Testis (tissue), 3 donors: ENCODE results near the gene SLC25A44. TPM values are rescaled to one million over a fixed set of nuclear protein-coding genes. Genes with fewer than 3 reads are reported as not detected.

ENCODE experiments used
- DNase-seq: peaks from one replicate; pipeline ENCODE4 v3.0.0-alpha.2; 2019
- H3K27ac ChIP-seq, 2 donors: fragments of 200-600 bp; sonication (generic); one replicate each; pipeline ENCODE4 v1.5.1; 2019
- H3K27me3 ChIP-seq: fragments of 200-600 bp; sonication (generic); one replicate; pipeline ENCODE4 v1.5.1; 2019
- H3K36me3 ChIP-seq: fragments of 200-600 bp; sonication (generic); one replicate; pipeline ENCODE4 v1.5.1; 2017; ENCODE audit warnings: low read depth; ENCODE audit errors: missing control alignments
- H3K4me1 ChIP-seq: fragments of 200-600 bp; sonication (generic); one replicate; pipeline ENCODE4 v1.5.1; 2019
- H3K4me3 ChIP-seq, 2 donors: fragments of 200-600 bp; sonication (generic); one replicate each; pipeline ENCODE4 v1.5.1; 2017 to 2019
- H3K9me3 ChIP-seq: fragments of 200-600 bp; sonication (generic); one replicate; pipeline ENCODE4 v1.5.1; 2017
- CTCF ChIP-seq, 3 experiments: fragments of 450-650 bp in 2 of 3; fragments of 200-600 bp in 1 of 3; sonication (generic) in 1 of 3; IDR thresholded peaks; one replicate each; pipeline ENCODE4 v1.5.1; 2016 to 2019; ENCODE audit warnings: antibody characterized with exemption in 3 of 3, mild to moderate bottlenecking in 2 of 3, moderate library complexity in 1 of 3
- POLR2A ChIP-seq: fragments of 450-650 bp; IDR thresholded peaks from one replicate; pipeline ENCODE4 v1.6.1; 2017; ENCODE audit warnings: antibody characterized with exemption, mild to moderate bottlenecking, moderate library complexity
- WGBS, 2 donors: methylation state at CpG; one replicate each; pipeline ENCODE4 v1.1.5; 2018; 5-methylcytosine and 5-hydroxymethylcytosine counted together
- intact Hi-C: fragments of 100-400 bp; cut with DNase I; formaldehyde crosslinking; loops from one replicate; pipeline ENCODE4 v1.15.1; 2023; ENCODE audit warnings: low total_unique reads
- polyA plus RNA-seq: library from polyadenylated mRNA; stranded (reverse); fragments of 350-450 nt; fragmentation: Illumina TruSeq; extraction: RNeasy Lipid Tissue Mini Kit (QIAGEN cat#74804); gene quantifications from one replicate; pipeline ENCODE4 v1.2.3, GENCODE V29; 2014; ENCODE audit warnings: low read depth, low replicate concordance; ENCODE audit not compliant: insufficient read depth
- total RNA-seq, 2 donors: library from RNA; depleted of rRNA; stranded (reverse); fragments of >200 nt; gene quantifications; one replicate each; pipeline ENCODE4 v1.2.3, GENCODE V29; 2016

Gene SLC25A44
- total and polyA plus RNA-seq, 3 donors from 2014 or later = 32.4 to 34.2 (median 32.8) TPM

GRCh38 chr1:156220226-156220625 lies 26.3 kb downstream of the SLC25A44 start:
- Histone ChIP-seq H3K27ac (no peak overlapping the region), H3K4me3 (no peak overlapping the region), H3K36me3 (no peaks in the 10 kb centered on the region), H3K4me1 (no peaks in the 10 kb centered on the region), H3K27me3 (no peaks in the 10 kb centered on the region), H3K9me3 (no peaks in the 10 kb centered on the region)
- TF ChIP-seq POLR2A (no peak), CTCF (IDR thresholded peaks at IDR 0.05) (no peak)
- no peak for DNase-seq
- intact Hi-C loops = loop anchor here (5.0 kb wide), 1 partner anchor 128 kb away; no protein-coding TSS in a partner anchor
- WGBS, 2 donors = 92 to 96% methylated on average over 9 of the region's 9 CpGs

- H3K4me3 ChIP-seq = no peak overlapping the region
- no peaks in the 10 kb centered on the region for H3K4me1 ChIP-seq
- H3K27ac ChIP-seq = no peak overlapping the region
- TF ChIP-seq CTCF (IDR thresholded peaks at IDR 0.05) (no peak), POLR2A (no peak)
- no peaks in the 10 kb centered on the region for H3K36me3 ChIP-seq
- 93 to 94% methylated on average over 13 of the region's 13 CpGs for WGBS, 2 donors
- H3K9me3 ChIP-seq = no peaks in the 10 kb centered on the region
- intact Hi-C loops = loop anchor here (5.0 kb wide), 1 partner anchor 130 kb away; no protein-coding TSS in a partner anchor
- no peak for DNase-seq
- no peaks in the 10 kb centered on the region for H3K27me3 ChIP-seq
These were observed 28.2 kb downstream of the SLC25A44 start for GRCh38 chr1:156221986-156222692.

GRCh38 chr1:156225677-156226014 lies 31.7 kb downstream of the SLC25A44 start:
- H3K27me3 ChIP-seq = no peaks in the 10 kb centered on the region
- H3K36me3 ChIP-seq = no peaks in the 10 kb centered on the region
- H3K27ac ChIP-seq = no peak overlapping the region
- no peaks in the 10 kb centered on the region for H3K4me1 ChIP-seq
- H3K9me3 ChIP-seq = no peaks in the 10 kb centered on the region
- no peak overlapping the region for H3K4me3 ChIP-seq
- no peak for DNase-seq
- intact Hi-C loops = loop anchor here (2.0 kb wide), 1 partner anchor 81 kb away; no protein-coding TSS in a partner anchor
- WGBS, 2 donors = 19 to 28% methylated on average over 2 of the region's 2 CpGs
- TF ChIP-seq POLR2A (no peak), CTCF (IDR thresholded peaks at IDR 0.05) (no peak)

- Histone ChIP-seq H3K27ac (no peak overlapping the region), H3K4me3 (no peak overlapping the region), H3K9me3 (no peaks in the 10 kb centered on the region), H3K36me3 (no peaks in the 10 kb centered on the region), H3K27me3 (no peaks in the 10 kb centered on the region), H3K4me1 (no peaks in the 10 kb centered on the region)
- WGBS, 2 donors = 81 to 83% methylated on average over 2 of the region's 2 CpGs
- no peak for TF ChIP-seq CTCF (IDR thresholded peaks at IDR 0.05)
- DNase-seq = no peak
- intact Hi-C loops = no loop called here
These were observed 32.2 kb downstream of the SLC25A44 start for GRCh38 chr1:156226116-156226538.

- Histone ChIP-seq H3K4me3 (no peak overlapping the region), H3K27ac (no peak overlapping the region), H3K4me1 (no peaks in the 10 kb centered on the region), H3K27me3 (no peaks in the 10 kb centered on the region), H3K36me3 (no peaks in the 10 kb centered on the region), H3K9me3 (no peaks in the 10 kb centered on the region)
- WGBS, 2 donors = 83 to 86% methylated on average over 4 of the region's 4 CpGs
- TF ChIP-seq CTCF (IDR thresholded peaks at IDR 0.05) (no peak), POLR2A (no peak)
- intact Hi-C loops = no loop called here
- DNase-seq = no peak
These were observed 32.9 kb downstream of the SLC25A44 start for GRCh38 chr1:156226782-156227181.
